GM21423 (cell line): Measurements from ENCODE around the gene BCAN.
"Not testable (repeated sequence)": the region's sequence is repeated elsewhere in the genome, so short reads cannot be mapped to it uniquely, and the experiment has no call there.

Source experiments
- ATAC-seq: cut with Tn5 transposase; IDR thresholded peaks from one replicate; pipeline ENCODE4 v1.9.1; 2021; ENCODE audit warnings: mild to moderate bottlenecking, moderate library complexity; ENCODE audit not compliant: unreplicated experiment

BCAN gene

GRCh38 chr1:156616463-156616862 lies 25.5 kb upstream of the BCAN start:
- ATAC-seq: no peak

- no peak for ATAC-seq
Measured at GRCh38 chr1:156618853-156619581, 22.9 kb upstream of the BCAN start, which contains the start of gene HAPLN2. Gene HAPLN2, plus strand, starts transcription at chr1:156619415. Its CDS starts 4,076 bp downstream, at chr1:156623491.

- ATAC-seq: no peak
Measured at GRCh38 chr1:156619582-156619955, 22.3 kb upstream of the BCAN start.

GRCh38 chr1:156622581-156623297 lies 19.2 kb upstream of the BCAN start:
- ATAC-seq: no peak

- no peak for ATAC-seq
Measured at GRCh38 chr1:156623946-156624813, 17.7 kb upstream of the BCAN start.

GRCh38 chr1:156624814-156625435 lies 17.0 kb upstream of the BCAN start:
- no peak for ATAC-seq

- ATAC-seq: no peak
Measured at GRCh38 chr1:156625436-156626078, 16.4 kb upstream of the BCAN start.

- ATAC-seq: no peak
Measured at GRCh38 chr1:156626079-156626438, 15.9 kb upstream of the BCAN start.

- ATAC-seq: no peak
Measured at GRCh38 chr1:156627313-156627880, 14.5 kb upstream of the BCAN start.

- ATAC-seq: no peak
Measured at GRCh38 chr1:156629823-156630449, 12.0 kb upstream of the BCAN start.

GRCh38 chr1:156631152-156631551 lies 10.8 kb upstream of the BCAN start:
- ATAC-seq: not testable (repeated sequence)

GRCh38 chr1:156632355-156632754 lies 9.6 kb upstream of the BCAN start:
- ATAC-seq: no peak

- ATAC-seq: no peak
Measured at GRCh38 chr1:156638189-156638985, 3.5 kb upstream of the BCAN start.

GRCh38 chr1:156639601-156640101 lies 2.3 kb upstream of the BCAN start:
- no peak for ATAC-seq

- ATAC-seq: no peak
Measured at GRCh38 chr1:156640842-156641706, 843 bp upstream of the BCAN start.

- ATAC-seq: no peak
Measured at GRCh38 chr1:156642265-156643048, 540 bp downstream of the BCAN start.
